GM18520 (cell line): Measurements from ENCODE around the gene FGD2.

Experiments
- ATAC-seq: cut with Tn5 transposase; IDR thresholded peaks from one replicate; pipeline ENCODE4 v1.9.1; 2021; ENCODE audit not compliant: unreplicated experiment

FGD2 gene

GRCh38 chr6:37017606-37018197 is 12.2 kb downstream of the FGD2 start:
- no peak for ATAC-seq

GRCh38 chr6:37018198-37019064 is 13.0 kb downstream of the FGD2 start:
- ATAC-seq, result peak; percentile 79

GRCh38 chr6:37019065-37019450 is 13.6 kb downstream of the FGD2 start:
- ATAC-seq, result no peak

GRCh38 chr6:37020381-37020780 is 14.9 kb downstream of the FGD2 start:
- ATAC-seq, result no peak

- no peak for ATAC-seq
Observed at GRCh38 chr6:37020812-37021211, 15.4 kb downstream of the FGD2 start.

GRCh38 chr6:37021356-37022129 is 16.1 kb downstream of the FGD2 start:
- no peak for ATAC-seq

GRCh38 chr6:37022135-37022863 is 16.8 kb downstream of the FGD2 start:
- no peak for ATAC-seq

GRCh38 chr6:37024656-37025337 is 19.3 kb downstream of the FGD2 start:
- ATAC-seq, result no peak

GRCh38 chr6:37025621-37026466 is 20.4 kb downstream of the FGD2 start:
- no peak for ATAC-seq

- ATAC-seq, result no peak
Observed at GRCh38 chr6:37027036-37027720, 21.7 kb downstream of the FGD2 start.

GRCh38 chr6:37027811-37028469 is 22.5 kb downstream of the FGD2 start:
- no peak for ATAC-seq

GRCh38 chr6:37029249-37029971 is 24.0 kb downstream of the FGD2 start:
- ATAC-seq, result peak; percentile 39

GRCh38 chr6:37030599-37030998 is 25.1 kb downstream of the FGD2 start:
- ATAC-seq, result no peak

GRCh38 chr6:37032239-37032638 is 26.8 kb downstream of the FGD2 start:
- no peak for ATAC-seq

- no peak for ATAC-seq
Observed at GRCh38 chr6:37033255-37033654, 27.8 kb downstream of the FGD2 start.

GRCh38 chr6:37033819-37034795 is 28.7 kb downstream of the FGD2 start:
- no peak for ATAC-seq

- ATAC-seq, result no peak
Observed at GRCh38 chr6:37036146-37036545, 30.7 kb downstream of the FGD2 start.
